ENCODE results near the gene LCT. TPM values are rescaled to one million over a fixed set of nuclear protein-coding genes. Genes with fewer than 3 reads are reported as not detected.

LCT gene
- polyA plus RNA-seq, 1 of the 3 experiments (the other 2 are of a cell fraction) = not detected

DNA sequence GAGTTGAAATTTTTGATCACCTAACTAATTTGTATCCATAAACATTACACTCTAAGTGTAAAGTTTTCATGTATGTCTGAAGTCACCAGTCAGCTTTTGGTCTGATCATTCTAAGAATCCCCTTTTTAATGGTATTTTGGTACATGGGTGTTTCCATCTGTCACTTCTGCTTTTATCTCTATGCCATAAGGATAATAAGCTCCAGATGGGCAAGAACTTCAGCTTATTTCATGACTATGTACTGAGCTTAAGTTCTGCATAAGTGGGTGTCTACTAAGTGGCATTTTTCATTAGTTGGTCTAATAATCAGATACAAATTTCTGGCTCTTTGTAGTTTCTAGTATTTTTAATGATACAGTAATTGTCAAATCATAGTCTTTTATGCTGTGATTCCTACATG lies 75.0 kb downstream of the LCT start:
- Histone ChIP-seq H3K9me3 (0 out of 2 replicates have a peak, but pooled peaks cover 4% of the 10 kb centered on the region), H3K9ac (no peak overlapping the region), H3K79me2 (ENCODE audit: insufficient read depth) (peaks cover 75% of the 10 kb centered on the region), H3K27me3 (ENCODE audit: insufficient read depth) (no peaks in the 10 kb centered on the region), H3K4me3 (ENCODE audit: low read depth in 2 of 2, low read length in 1 of 2) (no peak overlapping the region), H3K9me2 (no peaks in the 10 kb centered on the region), H3K36me3 (replicated peaks in 1 of 2; ENCODE audit: control insufficient read depth in 1 of 2, insufficient read depth in 2 of 2, low read length in 1 of 2) (peaks cover 54 to 75% of the 10 kb centered on the region in 2 experiments), H3K4me1 (ENCODE audit: control insufficient read depth in 1 of 2, insufficient read depth in 2 of 2, low read depth in 1 of 2, low read length in 1 of 2) (peaks cover 0 to 8% of the 10 kb centered on the region in 2 experiments; a peak in 1 of 4 replicates), H3K4me2 (no peak overlapping the region), H3F3A (replicated peaks; ENCODE audit: insufficient read depth) (peaks cover 7% of the 10 kb centered on the region), H2AFZ (ENCODE audit: low read depth) (no peak overlapping the region), H4K20me1 (ENCODE audit: insufficient read depth) (no peaks in the 10 kb centered on the region; the same call in 1 of the 2 replicates), H3K27ac (ENCODE audit: low read depth in 2 of 2, low read length in 1 of 2) (no peak overlapping the region)
- POLR2A ChIA-PET = no interaction called here
- TF ChIP-seq TCF12 (IDR thresholded peaks at IDR 0.05) (peak; percentile 23; the same call in 1 of the 2 replicates), YY1 (IDR thresholded peaks at IDR 0.05; ENCODE audit: low read depth) (no peak)
- CTCF ChIA-PET = interaction anchor here (1.0 to 4.3 kb wide), 4 partner anchors 17 to 758 kb away, joined by 3 to 15 read pairs (median 4); no protein-coding TSS in a partner anchor
- DNase-seq = no peak

DNA sequence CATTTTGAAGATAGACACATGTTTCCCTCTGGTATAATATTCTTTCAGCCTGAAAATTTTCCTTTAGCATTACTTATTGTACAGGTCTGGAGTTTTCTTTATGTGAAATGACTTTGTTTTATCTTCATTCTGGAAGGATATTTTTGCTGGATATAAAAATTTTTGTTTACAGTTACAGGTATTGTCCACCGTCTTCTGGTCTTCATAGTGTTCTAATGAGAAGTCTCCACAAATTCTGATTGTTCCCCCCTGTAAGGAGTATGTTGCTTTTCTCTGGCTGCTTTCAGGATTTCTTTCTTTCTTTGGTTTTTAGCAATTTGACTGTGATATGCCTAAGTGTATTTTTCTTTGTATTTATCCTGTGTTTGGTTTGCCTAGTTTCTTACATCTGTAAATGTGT lies 80.3 kb downstream of the LCT start:
- Histone ChIP-seq H3K9me3 (peaks cover 20% of the 10 kb centered on the region), H3K79me2 (ENCODE audit: insufficient read depth) (peaks cover 83% of the 10 kb centered on the region), H3K9ac (no peak overlapping the region), H4K20me1 (ENCODE audit: insufficient read depth) (no peaks in the 10 kb centered on the region; the same call in 1 of the 2 replicates), H2AFZ (ENCODE audit: low read depth) (no peak overlapping the region), H3K4me3 (ENCODE audit: low read depth in 2 of 2, low read length in 1 of 2) (no peak overlapping the region; a peak in 1 of 4 replicates), H3F3A (replicated peaks; ENCODE audit: insufficient read depth) (peaks cover 4% of the 10 kb centered on the region), H3K4me2 (no peak overlapping the region), H3K4me1 (ENCODE audit: control insufficient read depth in 1 of 2, insufficient read depth in 2 of 2, low read depth in 1 of 2, low read length in 1 of 2) (peaks cover 0 to 6% of the 10 kb centered on the region in 2 experiments; a peak in 1 of 4 replicates), H3K27me3 (ENCODE audit: insufficient read depth) (no peaks in the 10 kb centered on the region), H3K9me2 (no peaks in the 10 kb centered on the region), H3K27ac (ENCODE audit: low read depth in 2 of 2, low read length in 1 of 2) (no peak overlapping the region), H3K36me3 (replicated peaks in 1 of 2; ENCODE audit: control insufficient read depth in 1 of 2, insufficient read depth in 2 of 2, low read length in 1 of 2) (peaks cover 64 to 88% of the 10 kb centered on the region in 2 experiments)
- CTCF ChIA-PET = no interaction called here
- DNase-seq = no peak
- WGBS (ENCODE audit: low lambda C conversion rate) = 88% methylated on average over 1 of the region's 1 CpG
- TF ChIP-seq EP300 (IDR thresholded peaks at IDR 0.05; ENCODE audit: borderline replicate concordance in 1 of 2, low read depth in 1 of 2, low read length in 1 of 2) = no peak
- no peak for TF ChIP-seq CHD2 (IDR thresholded peaks at IDR 0.05; ENCODE audit: low read length, partially characterized antibody)
- no peak for TF ChIP-seq TAF1 (IDR thresholded peaks at IDR 0.05; ENCODE audit: borderline replicate concordance, low read depth, low read length)
- TF ChIP-seq USF1 (IDR thresholded peaks at IDR 0.05; ENCODE audit: borderline replicate concordance, low read depth) = no peak
- no peak for TF ChIP-seq MAX (IDR thresholded peaks at IDR 0.05; ENCODE audit: low read depth)
- POLR2A ChIA-PET = no interaction called here

DNA sequence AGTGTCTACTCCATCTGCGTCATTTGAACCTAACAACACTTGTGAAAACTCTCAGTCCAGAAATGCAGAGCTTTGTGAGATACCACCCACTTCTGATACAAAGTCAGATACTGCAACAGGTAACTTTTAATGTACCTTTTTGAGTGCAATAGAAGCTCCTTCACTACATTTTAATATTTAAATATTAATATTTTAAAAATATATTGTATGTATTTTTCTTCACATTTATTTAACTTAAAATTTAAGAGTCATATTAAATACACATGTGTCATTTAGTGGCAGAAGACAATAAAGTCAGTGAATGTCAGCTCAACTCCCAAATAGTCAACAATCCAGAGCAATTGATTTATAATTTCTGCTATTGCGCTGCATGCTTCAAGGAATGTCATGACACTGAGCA lies 81.4 kb downstream of the LCT start:
- Histone ChIP-seq H3K36me3 (replicated peaks in 1 of 2; ENCODE audit: control insufficient read depth in 1 of 2, insufficient read depth in 2 of 2, low read length in 1 of 2) (peaks cover 56 to 83% of the 10 kb centered on the region in 2 experiments), H3K4me1 (ENCODE audit: control insufficient read depth in 1 of 2, insufficient read depth in 2 of 2, low read depth in 1 of 2, low read length in 1 of 2) (no peaks in the 10 kb centered on the region), H3K9me3 (peaks cover 20% of the 10 kb centered on the region), H3K27me3 (ENCODE audit: insufficient read depth) (no peaks in the 10 kb centered on the region), H3F3A (replicated peaks; ENCODE audit: insufficient read depth) (no peaks in the 10 kb centered on the region), H3K9me2 (no peaks in the 10 kb centered on the region), H3K4me2 (no peak overlapping the region), H3K4me3 (ENCODE audit: low read depth in 2 of 2, low read length in 1 of 2) (no peak overlapping the region), H2AFZ (ENCODE audit: low read depth) (no peak overlapping the region), H4K20me1 (ENCODE audit: insufficient read depth) (no peaks in the 10 kb centered on the region; the same call in 1 of the 2 replicates), H3K27ac (ENCODE audit: low read depth in 2 of 2, low read length in 1 of 2) (no peak overlapping the region), H3K9ac (no peak overlapping the region), H3K79me2 (ENCODE audit: insufficient read depth) (peaks cover 80% of the 10 kb centered on the region)
- TF ChIP-seq GATA2 (CRISPR knock-in tag; IDR thresholded peaks at IDR 0.05) = no peak
- TF ChIP-seq RCOR1 (IDR thresholded peaks at IDR 0.05; ENCODE audit: low read length) = no peak
- ChIA-PET CTCF (interaction anchor here (0.6 to 1.4 kb wide), 4 partner anchors 10 to 752 kb away, joined by 3 to 5 read pairs (median 3); partner anchors contain the start of gene UBXN4), POLR2A (no interaction called here)
- WGBS (ENCODE audit: low lambda C conversion rate) = 98% methylated on average over 2 of the region's 2 CpGs
- DNase-seq = no peak

Data from SK-N-SH (cell line).